Panc1 (cell line): Measurements from ENCODE around the gene PRPH. TPM values are rescaled to one million over a fixed set of nuclear protein-coding genes. Genes with fewer than 3 reads are reported as not detected.

Source experiments
- ATAC-seq: fragments of 200-7000 bp; cut with Tn5 transposase; 2 replicates; pipeline ENCODE4 v1.9.1; 2020; ENCODE audit warnings: mild to moderate bottlenecking, moderate library complexity
- BruUV-seq: library from RNA; stranded (reverse); fragments of 400-500 nt; replicated peaks from 2 replicates; lab custom pipeline; 2021; lab: Mats Ljungman, UMichigan
- CTCF ChIA-PET: fragments of 300-600 bp; sonication (Branson Sonifier 250); formaldehyde crosslinking; loops from one replicate; lab custom pipeline; 2022; ENCODE audit warnings: antibody characterized with exemption; lab: Charles Lee
- POLR2A ChIA-PET: fragments of 300-600 bp; sonication (Branson Sonifier 250); formaldehyde crosslinking; loops from one replicate; lab custom pipeline; 2022; ENCODE audit warnings: antibody characterized with exemption; lab: Charles Lee
- DNase-seq: peaks from one replicate; pipeline ENCODE4 v3.0.0-alpha.2; 2010; ENCODE audit warnings: low read depth, low spot score
- H3K27ac ChIP-seq: 2 replicates; pipeline ENCODE4 v1.5.1; 2011; ENCODE audit warnings: mild to moderate bottlenecking, low read length, inconsistent platforms
- H3K27me3 ChIP-seq: fragments of 200-500 bp; sonication (Bioruptor generic); 2 replicates; pipeline ENCODE4 v1.6.0; 2014; ENCODE audit warnings: low read length, inconsistent platforms; ENCODE audit not compliant: control insufficient read depth, insufficient read depth
- H3K36me3 ChIP-seq: fragments of 200-500 bp; sonication (Bioruptor generic); 2 replicates; pipeline ENCODE4 v1.5.1; 2014; ENCODE audit warnings: inconsistent platforms, mild to moderate bottlenecking, low read length, moderate library complexity; ENCODE audit not compliant: control insufficient read depth, insufficient read depth
- H3K4me1 ChIP-seq: 2 replicates; pipeline ENCODE4 v1.5.1; 2011; ENCODE audit warnings: inconsistent platforms, mild to moderate bottlenecking, low read length, moderate library complexity; ENCODE audit not compliant: control insufficient read depth, insufficient read depth
- H3K4me3 ChIP-seq, 2 experiments: 2 replicates each; pipeline ENCODE4 v1.5.1; 2011 to 2012; ENCODE audit warnings: low read depth in 2 of 2, low read length in 2 of 2, mild to moderate bottlenecking in 2 of 2, inconsistent platforms in 1 of 2, moderate library complexity in 1 of 2
- H3K9me3 ChIP-seq: fragments of 200-500 bp; sonication (Bioruptor generic); 2 replicates; pipeline ENCODE4 v1.5.1; 2014; ENCODE audit warnings: low read depth, mild to moderate bottlenecking, inconsistent platforms, low read length, moderate library complexity; ENCODE audit not compliant: control insufficient read depth, insufficient read depth
- POLR2AphosphoS5 ChIP-seq: IDR thresholded peaks from 2 replicates; pipeline ENCODE4 v1.6.1; 2012; ENCODE audit warnings: mild to moderate bottlenecking, low read depth, low read length, moderate library complexity
- SIN3A ChIP-seq: IDR thresholded peaks from 2 replicates; pipeline ENCODE4 v1.6.1; 2012; ENCODE audit warnings: low read depth, mild to moderate bottlenecking, low read length, moderate library complexity, borderline replicate concordance; ENCODE audit not compliant: insufficient read depth
- TCF7L2 ChIP-seq: IDR thresholded peaks from 2 replicates; pipeline ENCODE4 v1.6.1; 2011; ENCODE audit warnings: mild to moderate bottlenecking, low read depth, low read length, inconsistent platforms
- in situ Hi-C: cut with HindIII; loops from 2 replicates; pipeline ENCODE4 v1.10.0; 2016; ENCODE audit warnings: low sequenced_read_pairs, low pct_unique_long_range_greater_than_20kb
- intact Hi-C: fragments of 100-400 bp; cut with micrococcal nuclease; formaldehyde crosslinking; loops from one replicate; pipeline ENCODE4 v1.10.0; 2022; ENCODE audit not compliant: unreplicated experiment
- total RNA-seq: library from RNA; stranded (reverse); gene quantifications from one replicate; pipeline ENCODE4 v1.2.1, GENCODE V29; 2021; ENCODE audit not compliant: unreplicated experiment
- TF ChIP-seq, protein P1 (sequence below), 2 experiments: IDR thresholded peaks; 2 replicates each; pipeline ENCODE4 v1.6.1; 2011 to 2012; ENCODE audit warnings: low read depth in 2 of 2, control low read depth in 1 of 2, low read length in 1 of 2, mild to moderate bottlenecking in 1 of 2, moderate library complexity in 1 of 2; ENCODE audit not compliant: insufficient read depth in 1 of 2
- TF ChIP-seq, protein P2 (sequence below): fragments of 450-650 bp; IDR thresholded peaks from 2 replicates; pipeline ENCODE4 v1.5.1; 2017; ENCODE audit warnings: mild to moderate bottlenecking

PRPH gene
- total RNA-seq, 1 experiment from 2014 or later: 0.39 TPM

DNA sequence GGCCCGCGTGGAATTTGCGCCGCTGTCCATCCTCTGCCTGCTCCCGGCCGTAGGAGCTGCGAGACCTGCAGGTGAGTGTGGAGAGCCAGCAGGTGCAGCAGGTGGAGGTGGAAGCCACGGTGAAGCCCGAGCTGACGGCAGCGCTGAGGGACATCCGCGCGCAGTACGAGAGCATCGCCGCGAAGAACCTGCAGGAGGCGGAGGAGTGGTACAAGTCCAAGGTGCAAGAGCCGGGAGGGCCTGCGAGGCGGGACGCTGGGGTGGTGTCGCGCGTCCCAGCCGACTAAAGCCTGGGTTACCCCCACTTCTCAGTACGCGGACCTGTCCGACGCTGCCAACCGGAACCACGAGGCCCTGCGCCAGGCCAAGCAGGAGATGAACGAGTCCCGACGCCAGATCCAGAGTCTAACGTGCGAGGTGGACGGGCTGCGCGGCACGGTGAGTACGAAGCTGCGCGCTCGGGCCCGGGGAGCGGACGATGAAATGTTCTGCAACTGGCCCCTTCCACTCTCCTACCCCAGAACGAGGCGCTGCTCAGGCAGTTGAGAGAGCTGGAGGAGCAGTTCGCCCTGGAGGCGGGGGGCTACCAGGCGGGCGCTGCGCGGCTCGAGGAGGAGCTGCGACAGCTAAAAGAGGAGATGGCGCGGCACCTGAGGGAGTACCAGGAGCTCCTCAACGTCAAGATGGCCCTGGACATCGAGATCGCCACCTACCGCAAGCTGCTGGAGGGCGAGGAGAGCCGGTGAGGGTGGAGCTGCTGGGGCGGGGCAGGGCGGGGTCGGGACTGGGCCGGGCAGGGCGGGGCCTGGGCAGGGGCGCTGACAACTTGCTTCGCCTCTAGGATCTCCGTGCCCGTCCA lies 2.1 kb downstream of the PRPH start:
- Histone ChIP-seq H3K27me3 (no peaks in the 10 kb centered on the region), H3K4me3 (peak overlapping the region; percentile 47 to 65), H3K36me3 (no peaks in the 10 kb centered on the region)

GRCh38 chr12:49297695-49298060 lies 2.7 kb downstream of the PRPH start:
- ATAC-seq: peak; percentile 52
- in situ Hi-C loops: no loop called here
- H3K4me1 ChIP-seq: peaks cover 10% of the 10 kb centered on the region
- peak overlapping the region; percentile 47 to 65 for H3K4me3 ChIP-seq
- POLR2A ChIA-PET: no interaction called here
- CTCF ChIA-PET: interaction anchor here (0.6 to 1.4 kb wide), 8 partner anchors 9 to 246 kb away, joined by 3 to 14 read pairs (median 4); partner anchors contain the start of gene TROAP
- no peak overlapping the region for H3K27ac ChIP-seq
- no peaks in the 10 kb centered on the region for H3K9me3 ChIP-seq
- H3K27me3 ChIP-seq: no peaks in the 10 kb centered on the region
- intact Hi-C loops: no loop called here
- DNase-seq: no peak
- no peaks in the 10 kb centered on the region for H3K36me3 ChIP-seq
- no TSS peak for BruUV-seq
- TF ChIP-seq, protein P1, sequence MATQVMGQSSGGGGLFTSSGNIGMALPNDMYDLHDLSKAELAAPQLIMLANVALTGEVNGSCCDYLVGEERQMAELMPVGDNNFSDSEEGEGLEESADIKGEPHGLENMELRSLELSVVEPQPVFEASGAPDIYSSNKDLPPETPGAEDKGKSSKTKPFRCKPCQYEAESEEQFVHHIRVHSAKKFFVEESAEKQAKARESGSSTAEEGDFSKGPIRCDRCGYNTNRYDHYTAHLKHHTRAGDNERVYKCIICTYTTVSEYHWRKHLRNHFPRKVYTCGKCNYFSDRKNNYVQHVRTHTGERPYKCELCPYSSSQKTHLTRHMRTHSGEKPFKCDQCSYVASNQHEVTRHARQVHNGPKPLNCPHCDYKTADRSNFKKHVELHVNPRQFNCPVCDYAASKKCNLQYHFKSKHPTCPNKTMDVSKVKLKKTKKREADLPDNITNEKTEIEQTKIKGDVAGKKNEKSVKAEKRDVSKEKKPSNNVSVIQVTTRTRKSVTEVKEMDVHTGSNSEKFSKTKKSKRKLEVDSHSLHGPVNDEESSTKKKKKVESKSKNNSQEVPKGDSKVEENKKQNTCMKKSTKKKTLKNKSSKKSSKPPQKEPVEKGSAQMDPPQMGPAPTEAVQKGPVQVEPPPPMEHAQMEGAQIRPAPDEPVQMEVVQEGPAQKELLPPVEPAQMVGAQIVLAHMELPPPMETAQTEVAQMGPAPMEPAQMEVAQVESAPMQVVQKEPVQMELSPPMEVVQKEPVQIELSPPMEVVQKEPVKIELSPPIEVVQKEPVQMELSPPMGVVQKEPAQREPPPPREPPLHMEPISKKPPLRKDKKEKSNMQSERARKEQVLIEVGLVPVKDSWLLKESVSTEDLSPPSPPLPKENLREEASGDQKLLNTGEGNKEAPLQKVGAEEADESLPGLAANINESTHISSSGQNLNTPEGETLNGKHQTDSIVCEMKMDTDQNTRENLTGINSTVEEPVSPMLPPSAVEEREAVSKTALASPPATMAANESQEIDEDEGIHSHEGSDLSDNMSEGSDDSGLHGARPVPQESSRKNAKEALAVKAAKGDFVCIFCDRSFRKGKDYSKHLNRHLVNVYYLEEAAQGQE (IDR thresholded peaks at IDR 0.05; ENCODE audit: insufficient read depth in 1 of 2, low read depth in 2 of 2, low read length in 1 of 2): no peak
- TF ChIP-seq, protein P2, sequence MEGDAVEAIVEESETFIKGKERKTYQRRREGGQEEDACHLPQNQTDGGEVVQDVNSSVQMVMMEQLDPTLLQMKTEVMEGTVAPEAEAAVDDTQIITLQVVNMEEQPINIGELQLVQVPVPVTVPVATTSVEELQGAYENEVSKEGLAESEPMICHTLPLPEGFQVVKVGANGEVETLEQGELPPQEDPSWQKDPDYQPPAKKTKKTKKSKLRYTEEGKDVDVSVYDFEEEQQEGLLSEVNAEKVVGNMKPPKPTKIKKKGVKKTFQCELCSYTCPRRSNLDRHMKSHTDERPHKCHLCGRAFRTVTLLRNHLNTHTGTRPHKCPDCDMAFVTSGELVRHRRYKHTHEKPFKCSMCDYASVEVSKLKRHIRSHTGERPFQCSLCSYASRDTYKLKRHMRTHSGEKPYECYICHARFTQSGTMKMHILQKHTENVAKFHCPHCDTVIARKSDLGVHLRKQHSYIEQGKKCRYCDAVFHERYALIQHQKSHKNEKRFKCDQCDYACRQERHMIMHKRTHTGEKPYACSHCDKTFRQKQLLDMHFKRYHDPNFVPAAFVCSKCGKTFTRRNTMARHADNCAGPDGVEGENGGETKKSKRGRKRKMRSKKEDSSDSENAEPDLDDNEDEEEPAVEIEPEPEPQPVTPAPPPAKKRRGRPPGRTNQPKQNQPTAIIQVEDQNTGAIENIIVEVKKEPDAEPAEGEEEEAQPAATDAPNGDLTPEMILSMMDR: no peak
- TF ChIP-seq SIN3A: no peak
- TF ChIP-seq TCF7L2: no peak
- TF ChIP-seq POLR2AphosphoS5: no peak

More for the DNA sequence above, 2.1 kb downstream of the PRPH start:
- in situ Hi-C loops: no loop called here
- no TSS peak for BruUV-seq
- ChIA-PET POLR2A (no interaction called here), CTCF (interaction anchor here (0.6 to 1.5 kb wide), 11 partner anchors 8 to 791 kb away, joined by 3 to 14 read pairs (median 3); partner anchors contain the start of gene TROAP)
- Histone ChIP-seq H3K4me1 (peaks cover 10% of the 10 kb centered on the region), H3K9me3 (no peaks in the 10 kb centered on the region), H3K27ac (no peak overlapping the region)
- TF ChIP-seq, protein P2: peak; percentile 72
- TF ChIP-seq POLR2AphosphoS5: no peak
- DNase-seq (no peak), ATAC-seq (peak; percentile 90)
- intact Hi-C loops: no loop called here
